Measurements from ENCODE around the gene ASXL3. TPM values are rescaled to one million over a fixed set of nuclear protein-coding genes. Genes with fewer than 3 reads are reported as not detected.

Gene ASXL3
- total and polyA plus RNA-seq, 10 of the 15 experiments (the other 5 are each of a cell fraction or from before 2014, with no cell fraction given) = 0.15 TPM; not detected in 9

GRCh38 chr18:33665187-33665586 is 87.2 kb downstream of the ASXL3 start (continued):
- TF ChIP-seq ZBTB40 (IDR thresholded peaks at IDR 0.05; ENCODE audit: borderline replicate concordance) (no peak), EP300 (IDR thresholded peaks at IDR 0.05; ENCODE audit: borderline replicate concordance in 1 of 2, control insufficient read depth in 1 of 2, low read depth in 2 of 2, low read length in 2 of 2) (no peak), SKIL (IDR thresholded peaks at IDR 0.05; ENCODE audit: low read depth, poor library complexity, severe bottlenecking) (no peak), POU2F2 (IDR thresholded peaks at IDR 0.05; ENCODE audit: borderline replicate concordance, low read depth, low read length) (no peak), CEBPB (IDR thresholded peaks at IDR 0.05; ENCODE audit: borderline replicate concordance in 1 of 2, low read depth in 2 of 2, low read length in 2 of 2) (no peak), E2F4 (IDR thresholded peaks at IDR 0.05; ENCODE audit: low read depth, low read length) (no peak), WRNIP1 (IDR thresholded peaks at IDR 0.05; ENCODE audit: borderline replicate concordance, low read depth, low read length) (no peak)

Measured in GM12878 (cell line).